DMS 273 (cell line): Measurements from ENCODE around the gene CLEC4M.
"Not testable (repeated sequence)": the region's sequence is repeated elsewhere in the genome, so short reads cannot be mapped to it uniquely, and the experiment has no call there.

Experiments used
- DNase-seq: peaks from one replicate; lab custom pipeline; 2025; ENCODE audit not compliant: unreplicated experiment; lab: John Stamatoyannopoulos, UW

The CLEC4M gene

DNA sequence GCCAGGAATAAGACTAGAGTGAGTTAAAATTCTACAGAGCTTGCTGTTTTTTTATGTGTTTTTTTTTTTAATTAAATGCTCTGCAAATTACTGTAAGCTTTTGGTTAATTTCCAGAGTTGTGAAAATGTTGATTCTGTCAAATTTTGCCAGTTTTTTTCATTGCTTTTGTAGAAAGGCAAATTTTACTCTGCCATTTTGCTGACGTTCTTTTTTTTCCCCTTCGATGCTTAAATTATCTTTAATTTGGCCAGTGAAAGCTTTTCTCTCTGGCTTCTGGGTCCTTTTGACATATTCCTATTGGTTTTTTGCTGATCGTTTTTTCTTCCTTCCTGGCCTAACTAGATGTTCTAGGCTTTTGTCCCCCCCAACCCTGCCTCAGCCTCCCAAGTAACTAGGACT lies 43.2 kb downstream of the CLEC4M start:
- DNase-seq: no peak

DNA sequence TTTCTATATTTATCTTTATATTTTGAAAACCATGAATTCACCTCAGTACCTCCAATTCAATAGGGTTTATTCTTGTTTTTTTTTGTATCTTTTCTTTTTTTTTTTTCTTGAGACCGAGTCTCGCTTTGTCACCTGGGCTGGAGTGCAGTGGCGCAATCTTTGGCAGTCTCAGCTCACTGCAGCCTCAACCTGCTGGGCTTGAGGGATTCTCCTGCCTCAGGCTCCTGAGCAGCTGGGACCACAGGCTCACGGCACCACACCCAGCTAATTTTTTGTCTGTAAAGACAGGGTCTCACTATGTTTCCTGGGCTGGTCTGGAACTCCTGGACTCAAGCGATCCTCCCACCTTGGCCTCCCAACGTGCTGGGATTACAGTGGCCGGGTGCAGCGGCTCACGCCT lies 43.8 kb downstream of the CLEC4M start:
- no peak for DNase-seq

GRCh38 chr19:7808108-7808507 lies 45.1 kb downstream of the CLEC4M start:
- no peak for DNase-seq

GRCh38 chr19:7811989-7812388 lies 48.9 kb downstream of the CLEC4M start:
- no peak for DNase-seq

- no peak for DNase-seq
Observed at GRCh38 chr19:7815325-7815724, 52.3 kb downstream of the CLEC4M start.

DNA sequence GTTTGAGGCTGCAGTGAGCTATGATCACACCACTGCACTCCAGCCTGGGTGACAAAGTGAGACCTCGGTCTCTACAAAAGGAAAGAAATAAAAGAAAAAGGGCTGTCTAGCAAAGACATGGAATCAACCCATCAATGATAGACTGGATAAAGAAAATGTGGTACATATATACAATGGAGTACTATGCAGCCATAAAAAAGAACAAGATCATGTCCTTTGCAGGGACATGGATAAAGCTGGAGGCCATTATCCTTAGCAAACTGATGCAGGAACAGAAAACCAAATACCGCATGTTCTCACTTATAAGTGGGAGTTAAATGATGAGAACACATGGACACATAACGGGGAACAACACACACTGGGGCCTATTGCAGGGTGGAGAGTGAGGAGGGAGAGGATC lies 53.0 kb downstream of the CLEC4M start:
- DNase-seq: not testable (repeated sequence)

DNA sequence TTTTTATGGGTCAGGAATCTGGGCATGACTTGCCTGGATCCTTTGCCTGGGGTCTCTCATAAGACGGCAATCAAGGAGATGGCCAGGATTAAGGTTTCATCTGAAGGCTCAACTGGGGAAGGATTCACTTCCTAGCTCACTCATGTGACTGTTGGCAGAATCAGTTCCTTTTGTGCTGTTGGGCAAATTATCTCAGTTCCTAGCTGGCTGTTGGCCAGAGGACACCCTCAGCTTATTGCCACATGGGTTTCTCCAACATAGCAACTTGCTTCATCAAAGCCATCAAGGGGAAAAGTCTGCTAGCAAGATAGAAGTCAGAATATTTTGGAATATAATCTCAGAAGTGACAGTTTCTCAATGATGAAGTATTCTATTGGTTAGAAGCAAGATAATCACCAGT lies 54.8 kb downstream of the CLEC4M start:
- no peak for DNase-seq

DNA sequence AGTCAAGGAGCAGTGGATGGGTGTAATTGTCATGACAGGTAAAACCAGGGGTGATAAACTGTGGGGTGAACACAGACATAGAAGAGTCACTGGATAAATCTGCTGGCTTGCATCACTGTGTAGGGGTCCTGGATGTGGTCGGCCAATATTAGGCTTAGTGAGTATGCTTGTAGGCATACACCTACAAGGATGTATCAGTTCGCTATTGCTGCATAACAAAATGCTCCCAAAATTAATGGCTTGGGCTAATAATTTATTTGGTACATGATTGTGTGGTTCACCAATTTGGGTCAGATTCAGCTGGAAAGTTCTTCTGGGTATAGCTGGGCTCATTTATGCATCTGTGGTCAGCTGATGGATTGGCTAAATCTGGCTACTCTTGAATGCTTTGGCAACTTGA lies 55.8 kb downstream of the CLEC4M start:
- no peak for DNase-seq
